GM23338 (cell line): ENCODE data around the gene MKNK1. TPM values are rescaled to one million over a fixed set of nuclear protein-coding genes. Genes with fewer than 3 reads are reported as not detected.

ENCODE experiments used
- ATAC-seq: fragments of 200-7000 bp; cut with Tn5 transposase; 3 replicates; pipeline ENCODE4 v1.9.1; 2020
- DNase-seq: peaks from one replicate; pipeline ENCODE4 v3.0.0-alpha.2; 2015; ENCODE audit warnings: low spot score
- H2AFZ ChIP-seq: fragments of 200-600 bp; sonication (generic); 2 replicates; pipeline ENCODE4 v1.8.0; 2016; ENCODE audit warnings: antibody characterized with exemption, mild to moderate bottlenecking, moderate library complexity
- H3F3A ChIP-seq: fragments of 200-600 bp; sonication (generic); replicated peaks from 2 replicates; pipeline ENCODE4 v1.8.0; 2017; ENCODE audit warnings: antibody characterized with exemption, mixed run types, low read depth
- H3K27ac ChIP-seq: fragments of 200-600 bp; sonication (generic); 2 replicates; pipeline ENCODE4 v1.6.1; 2016; ENCODE audit warnings: low read depth
- H3K27me3 ChIP-seq: fragments of 200-600 bp; sonication (generic); 2 replicates; pipeline ENCODE4 v1.8.0; 2016; ENCODE audit warnings: mild to moderate bottlenecking, mixed run types, moderate library complexity; ENCODE audit not compliant: insufficient read depth
- H3K36me3 ChIP-seq: fragments of 200-600 bp; sonication (generic); 2 replicates; pipeline ENCODE4 v1.8.0; 2016; ENCODE audit warnings: mild to moderate bottlenecking; ENCODE audit not compliant: insufficient read depth
- H3K4me1 ChIP-seq: fragments of 200-600 bp; sonication (generic); 2 replicates; pipeline ENCODE4 v1.8.0; 2016; ENCODE audit warnings: mild to moderate bottlenecking, moderate library complexity; ENCODE audit not compliant: insufficient read depth
- H3K4me2 ChIP-seq: fragments of 200-600 bp; sonication (generic); 2 replicates; pipeline ENCODE4 v1.7.1; 2017; ENCODE audit warnings: mixed run types
- H3K4me3 ChIP-seq: fragments of 200-600 bp; sonication (generic); 2 replicates; pipeline ENCODE4 v1.6.1; 2016; ENCODE audit warnings: mixed run types
- H3K79me2 ChIP-seq: fragments of 200-600 bp; sonication (generic); replicated peaks from 2 replicates; pipeline ENCODE4 v1.8.0; 2017; ENCODE audit warnings: mild to moderate bottlenecking; ENCODE audit not compliant: insufficient read depth
- H3K9me2 ChIP-seq: fragments of 200-600 bp; sonication (generic); 2 replicates; pipeline ENCODE4 v1.8.0; 2017; ENCODE audit not compliant: insufficient read depth
- H4K20me1 ChIP-seq: fragments of 200-600 bp; sonication (generic); replicated peaks from 2 replicates; pipeline ENCODE4 v1.8.0; 2017; ENCODE audit warnings: mild to moderate bottlenecking; ENCODE audit not compliant: insufficient read depth
- H3K27ac Mint-ChIP-seq: 2 replicates; pipeline ENCODE4 v1.8.0; 2020; ENCODE audit warnings: inconsistent platforms, mild to moderate bottlenecking, moderate library complexity, mixed read lengths
- H3K27me3 Mint-ChIP-seq: 3 replicates; pipeline ENCODE4 v1.8.0; 2022; ENCODE audit warnings: low read depth, mild to moderate bottlenecking, moderate library complexity, mixed read lengths, inconsistent platforms; ENCODE audit not compliant: insufficient read depth, poor library complexity
- H3K36me3 Mint-ChIP-seq: 3 replicates; pipeline ENCODE4 v1.8.0; 2021; ENCODE audit warnings: low read depth, mild to moderate bottlenecking, inconsistent platforms, moderate library complexity, mixed read lengths
- H3K4me1 Mint-ChIP-seq: 3 replicates; pipeline ENCODE4 v1.8.0; 2020; ENCODE audit warnings: mild to moderate bottlenecking, inconsistent platforms, mixed read lengths
- H3K4me3 Mint-ChIP-seq: 3 replicates; pipeline ENCODE4 v1.8.0; 2021; ENCODE audit warnings: moderate library complexity, mild to moderate bottlenecking, inconsistent platforms, mixed read lengths
- H3K9me3 Mint-ChIP-seq: 3 replicates; pipeline ENCODE4 v1.8.0; 2020; ENCODE audit warnings: moderate library complexity, mild to moderate bottlenecking, inconsistent platforms, mixed read lengths
- CTCF ChIP-seq, 2 experiments: fragments of 200-600 bp in 1 of 2; sonication (generic) in 1 of 2; conservative IDR thresholded peaks; 2 replicates each; pipeline versions ENCODE4 v1.5.1 to v1.6.1; 2016 to 2017; ENCODE audit warnings: antibody characterized with exemption in 2 of 2, low read depth in 2 of 2, mild to moderate bottlenecking in 2 of 2, moderate library complexity in 1 of 2
- ETS1 ChIP-seq: IDR thresholded peaks from 2 replicates; pipeline ENCODE4 v1.6.1; 2016; ENCODE audit warnings: antibody characterized with exemption
- EZH2 ChIP-seq: fragments of 200-600 bp; sonication (generic); IDR thresholded peaks from one replicate; pipeline ENCODE4 v1.8.0; 2017; ENCODE audit warnings: antibody characterized with exemption, mild to moderate bottlenecking, low read depth; ENCODE audit not compliant: unreplicated experiment
- REST ChIP-seq: IDR thresholded peaks from one replicate; pipeline ENCODE4 v1.6.1; 2018; ENCODE audit warnings: antibody characterized with exemption; ENCODE audit not compliant: unreplicated experiment
- polyA plus RNA-seq: library from polyadenylated mRNA; unstranded; fragments of >200 nt; fragmentation: Nextera tagmentation; extraction: Ambion mirVana; gene quantifications from 2 replicates; pipeline ENCODE4 v1.2.1, GENCODE V29; 2016
- total RNA-seq: library from RNA; depleted of rRNA; stranded (reverse); fragments of >200 nt; shearing (Covaris generic); gene quantifications from 2 replicates; pipeline ENCODE4 v1.2.3, GENCODE V29; 2014

MKNK1 gene
- total and polyA plus RNA-seq, 2 experiments from 2014 or later, result 11.8 to 20.5 TPM

GRCh38 chr1:46595127-46595526, 8.9 kb downstream of the MKNK1 start:
- no peak for ATAC-seq
- no peaks in the 10 kb centered on the region for H3K27me3 Mint-ChIP-seq
- H3K9me2 ChIP-seq, result no peaks in the 10 kb centered on the region

DNA sequence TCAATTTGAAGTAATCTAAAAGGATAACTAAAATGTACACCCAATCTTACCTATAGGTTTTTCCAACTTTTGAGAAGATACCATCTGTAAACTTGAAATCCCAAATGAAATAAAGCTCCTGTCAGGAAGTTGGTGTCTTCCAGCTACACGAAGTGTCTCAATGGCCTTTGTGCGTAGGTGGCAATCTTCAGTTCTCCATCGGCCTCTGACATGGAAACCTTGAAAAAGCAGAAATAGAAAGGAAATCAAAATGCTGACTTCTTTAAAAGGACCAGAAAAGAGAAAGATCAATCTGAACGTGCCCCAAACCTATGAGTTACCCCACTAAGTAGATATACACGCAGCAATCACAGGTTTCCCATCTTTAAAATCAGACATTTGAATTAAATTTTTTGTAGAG, 10.0 kb downstream of the MKNK1 start:
- Histone ChIP-seq H2AFZ (no peak overlapping the region), H4K20me1 (no peaks in the 10 kb centered on the region), H3K4me1 (no peaks in the 10 kb centered on the region; the same call in 1 of the 2 replicates), H3K27ac (no peak overlapping the region), H3K9me2 (no peaks in the 10 kb centered on the region), H3K4me3 (no peak overlapping the region), H3K79me2 (no peaks in the 10 kb centered on the region), H3K36me3 (no peaks in the 10 kb centered on the region; the same call in 1 of the 2 replicates), H3K4me2 (no peak overlapping the region), H3F3A (no peaks in the 10 kb centered on the region), H3K27me3 (no peaks in the 10 kb centered on the region)
- H3K27me3 Mint-ChIP-seq, result no peaks in the 10 kb centered on the region
- H3K36me3 Mint-ChIP-seq, result peaks cover 9% of the 10 kb centered on the region; the same call in 2 of the 3 replicates
- no peak for ATAC-seq
- no peak overlapping the region for H3K27ac Mint-ChIP-seq
- DNase-seq, result no peak
- no peaks in the 10 kb centered on the region for H3K9me3 Mint-ChIP-seq
- H3K4me3 Mint-ChIP-seq, result no peak overlapping the region
- peaks cover 4% of the 10 kb centered on the region; the same call in 1 of the 3 replicates for H3K4me1 Mint-ChIP-seq
- TF ChIP-seq REST, result no peak
- TF ChIP-seq EZH2, result no peak

More at GRCh38 chr1:46595127-46595526, 8.9 kb downstream of the MKNK1 start:
- Histone ChIP-seq H3K4me3 (no peak overlapping the region), H4K20me1 (no peaks in the 10 kb centered on the region), H3K27me3 (no peaks in the 10 kb centered on the region), H3K36me3 (no peaks in the 10 kb centered on the region; the same call in 1 of the 2 replicates), H2AFZ (no peak overlapping the region), H3K79me2 (no peaks in the 10 kb centered on the region), H3K27ac (no peak overlapping the region), H3K4me1 (no peaks in the 10 kb centered on the region; the same call in 1 of the 2 replicates), H3F3A (no peaks in the 10 kb centered on the region), H3K4me2 (no peak overlapping the region)
- H3K27ac Mint-ChIP-seq, result no peak overlapping the region
- TF ChIP-seq CTCF (conservative IDR thresholded peaks at IDR 0.05; ENCODE audit: low read depth in 2 of 2) (no peak), ETS1 (no peak)
- no peaks in the 10 kb centered on the region for H3K9me3 Mint-ChIP-seq
- peaks cover 7% of the 10 kb centered on the region for H3K4me1 Mint-ChIP-seq
- H3K4me3 Mint-ChIP-seq, result no peak overlapping the region
- no peak for DNase-seq
- H3K36me3 Mint-ChIP-seq, result peaks cover 8% of the 10 kb centered on the region; the same call in 1 of the 3 replicates
